UCSD-AML1 (cell line): ENCODE measurements around the gene WASF1.
"Not testable (repeated sequence)": the region's sequence is repeated elsewhere in the genome, so short reads cannot be mapped to it uniquely, and the experiment has no call there.

Experiments used
- DNase-seq: peaks from one replicate; lab custom pipeline; 2025; ENCODE audit not compliant: unreplicated experiment; lab: John Stamatoyannopoulos, UW

Gene WASF1

DNA sequence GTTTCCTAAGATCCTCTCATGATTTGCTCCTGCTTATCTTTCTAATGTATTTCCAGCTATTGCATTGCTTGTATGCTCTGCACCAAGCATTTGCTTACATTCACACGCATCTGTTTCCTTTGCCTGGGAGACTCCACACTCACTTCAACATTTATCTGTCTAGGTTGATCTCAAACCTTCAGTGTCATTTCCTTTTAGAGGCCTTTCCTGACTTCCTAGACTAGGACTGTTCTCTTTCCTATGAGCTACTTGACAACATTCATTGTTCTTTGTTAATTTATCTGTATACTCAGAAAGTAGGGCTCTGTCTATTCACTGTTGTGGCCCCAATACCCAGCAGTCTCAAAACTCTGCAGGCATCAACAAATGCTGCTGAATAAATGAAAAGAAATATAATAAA, 84.4 kb downstream of the WASF1 start:
- DNase-seq = no peak

DNA sequence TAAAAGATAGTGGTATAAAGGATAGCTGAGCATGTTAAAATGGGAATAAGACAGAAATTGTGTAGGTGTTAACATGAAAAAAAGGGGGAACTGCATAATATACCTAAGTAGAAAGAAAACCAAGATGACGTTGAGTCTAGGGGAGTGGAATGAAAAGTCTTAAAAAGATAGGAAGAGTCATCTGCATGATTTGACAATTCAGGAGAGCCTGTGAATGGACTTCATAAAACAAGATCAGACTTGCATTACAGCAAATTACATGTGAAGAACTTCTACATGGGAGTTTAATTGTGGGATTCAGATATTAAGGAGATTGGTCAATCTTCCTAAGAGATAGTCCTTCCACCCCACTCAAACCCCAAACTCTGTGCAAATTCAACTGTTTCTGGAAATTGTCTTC, 85.5 kb downstream of the WASF1 start:
- DNase-seq = no peak

DNA sequence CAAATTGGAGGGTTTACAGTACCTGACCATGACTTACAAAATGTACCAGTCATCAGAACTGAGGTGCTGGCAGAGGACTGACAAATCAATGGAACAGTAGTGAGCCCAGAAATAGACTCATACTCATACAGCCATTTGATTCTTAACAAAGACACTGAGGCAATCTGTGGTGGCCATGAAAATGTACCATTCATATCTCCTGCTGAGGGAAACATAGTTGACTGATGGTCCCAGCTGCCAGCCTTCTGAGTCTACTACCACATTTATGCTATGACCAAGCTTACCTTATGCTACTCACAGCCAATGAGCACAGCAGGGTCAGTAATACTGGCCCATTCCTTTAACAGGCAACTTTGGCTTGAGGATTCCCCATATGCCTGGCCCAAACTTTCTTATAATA, 88.6 kb downstream of the WASF1 start:
- no peak for DNase-seq

DNA sequence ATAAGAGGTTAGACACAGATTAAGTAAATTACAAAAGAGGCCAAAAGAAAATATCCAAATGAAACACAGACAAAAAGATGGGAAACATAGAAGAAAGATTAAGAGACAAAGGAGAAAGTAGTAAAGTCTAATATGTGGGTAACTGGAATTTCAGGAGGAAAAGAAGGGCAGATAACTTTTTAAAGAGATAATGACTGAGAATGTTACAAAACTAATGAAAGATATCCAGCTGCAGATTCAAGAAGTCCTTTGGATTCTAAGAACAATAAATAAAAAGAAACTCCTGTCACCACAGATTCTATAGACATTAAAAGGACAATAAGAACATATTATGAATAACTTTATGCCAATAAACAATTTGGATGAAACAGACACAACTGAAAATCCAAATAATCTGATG, 90.1 kb downstream of the WASF1 start:
- DNase-seq = no peak

DNA sequence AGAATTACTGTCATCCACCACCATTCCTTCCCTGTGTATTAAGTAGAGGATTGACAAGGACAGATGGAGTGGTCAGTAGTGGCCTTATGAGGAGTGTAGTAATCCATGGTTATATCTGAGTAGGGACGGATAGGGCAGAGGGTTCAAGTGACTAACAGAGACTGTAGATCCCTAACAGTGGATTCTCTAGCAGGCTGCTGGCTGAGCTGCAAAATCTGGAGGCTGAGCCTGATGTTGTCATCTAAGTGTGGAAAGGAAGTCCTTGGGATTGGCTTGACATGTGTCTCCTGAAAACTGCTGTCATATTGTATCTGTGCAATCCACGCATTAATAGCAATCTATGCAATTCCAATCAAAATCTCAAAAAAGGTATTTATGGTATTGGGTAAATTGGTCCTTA, 94.2 kb downstream of the WASF1 start:
- DNase-seq = no peak

DNA sequence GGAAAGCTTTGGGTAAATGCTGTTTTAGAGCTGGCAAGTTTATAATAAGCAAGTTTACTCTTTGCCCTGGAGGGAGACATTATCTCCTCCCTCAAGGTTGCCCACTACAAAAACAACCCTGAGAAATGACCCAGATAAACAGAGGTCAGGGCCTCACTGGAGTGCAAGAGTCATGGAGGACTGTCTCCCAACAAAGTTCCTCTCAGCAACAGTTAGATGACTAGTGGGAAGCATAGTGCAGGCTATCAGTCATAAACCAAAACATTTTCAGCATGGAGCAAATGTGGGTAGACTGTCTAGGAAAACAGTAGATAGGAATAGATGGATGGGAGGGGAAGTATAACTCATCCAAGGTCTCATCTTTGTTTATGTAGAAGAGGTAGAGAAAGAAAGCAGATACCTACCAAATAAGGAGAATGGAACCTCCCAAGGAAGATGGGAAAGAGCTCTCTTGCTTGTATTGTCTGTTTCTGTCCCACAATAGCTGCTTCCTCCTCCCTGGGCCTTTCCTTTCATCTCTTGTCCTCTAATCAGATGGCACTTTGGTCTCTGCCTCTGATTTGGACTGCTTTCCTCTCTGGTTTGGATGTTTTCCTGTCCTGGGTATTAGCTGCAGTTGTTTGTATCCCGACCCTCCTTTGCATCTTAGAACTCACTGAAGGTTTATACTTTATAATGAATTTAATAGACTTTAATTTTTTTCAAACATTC, 95.4 kb downstream of the WASF1 start:
- no peak for DNase-seq

DNA sequence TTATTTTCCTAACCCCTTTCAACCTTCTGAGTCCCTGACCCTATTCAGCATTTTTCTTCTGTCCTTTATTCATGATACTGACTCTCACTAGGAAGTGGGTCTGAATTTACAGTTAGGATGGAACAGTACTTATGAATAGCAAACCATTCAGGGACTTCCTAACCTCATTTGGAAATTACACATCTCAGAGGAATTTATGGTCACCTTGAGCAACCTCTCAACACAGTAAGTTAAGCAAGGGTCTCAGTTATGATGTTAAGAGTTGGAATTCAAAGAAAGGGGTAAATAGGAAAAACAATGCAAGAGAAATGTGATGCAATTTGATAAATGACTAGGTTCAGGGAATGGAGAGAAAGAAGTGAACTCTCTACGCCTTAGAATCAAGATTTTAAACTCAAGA, 104.1 kb downstream of the WASF1 start:
- DNase-seq = no peak

DNA sequence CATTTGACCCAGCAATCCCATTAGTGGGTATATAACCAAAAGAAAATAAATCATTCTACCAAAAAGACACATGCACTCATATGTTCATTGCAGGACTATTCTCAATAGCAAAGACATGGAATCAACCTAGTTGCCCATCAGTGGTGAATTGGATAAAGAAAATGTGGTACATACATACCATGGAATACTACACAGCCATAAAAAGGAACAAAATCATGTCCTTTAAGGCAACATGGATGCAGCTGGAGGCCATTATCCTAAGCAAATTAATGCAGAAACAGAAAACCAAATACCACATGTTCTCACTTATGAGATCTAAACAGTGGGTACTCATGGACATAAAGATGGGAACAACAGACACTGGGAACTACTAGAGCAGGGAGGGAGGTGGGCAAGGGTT, 106.0 kb downstream of the WASF1 start:
- not testable (repeated sequence) for DNase-seq

DNA sequence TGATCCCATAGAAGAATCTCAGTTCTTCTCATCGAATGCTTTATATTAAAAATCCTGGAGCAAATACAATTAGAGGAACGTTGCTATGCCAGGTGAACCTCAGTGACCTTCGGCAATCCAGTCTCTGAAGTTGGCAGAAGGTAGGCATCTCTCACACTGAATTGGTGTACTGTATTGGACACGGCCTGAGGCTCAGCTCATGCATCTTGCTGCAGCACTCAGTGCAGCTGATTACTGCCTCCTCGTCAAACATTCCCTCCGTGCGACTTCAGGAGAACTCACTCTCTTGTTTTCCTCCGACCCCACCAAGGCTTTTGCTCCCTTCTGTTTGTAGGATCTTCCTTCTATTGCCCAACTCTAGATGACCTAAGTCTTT, 110.9 kb downstream of the WASF1 start:
- DNase-seq = no peak

DNA sequence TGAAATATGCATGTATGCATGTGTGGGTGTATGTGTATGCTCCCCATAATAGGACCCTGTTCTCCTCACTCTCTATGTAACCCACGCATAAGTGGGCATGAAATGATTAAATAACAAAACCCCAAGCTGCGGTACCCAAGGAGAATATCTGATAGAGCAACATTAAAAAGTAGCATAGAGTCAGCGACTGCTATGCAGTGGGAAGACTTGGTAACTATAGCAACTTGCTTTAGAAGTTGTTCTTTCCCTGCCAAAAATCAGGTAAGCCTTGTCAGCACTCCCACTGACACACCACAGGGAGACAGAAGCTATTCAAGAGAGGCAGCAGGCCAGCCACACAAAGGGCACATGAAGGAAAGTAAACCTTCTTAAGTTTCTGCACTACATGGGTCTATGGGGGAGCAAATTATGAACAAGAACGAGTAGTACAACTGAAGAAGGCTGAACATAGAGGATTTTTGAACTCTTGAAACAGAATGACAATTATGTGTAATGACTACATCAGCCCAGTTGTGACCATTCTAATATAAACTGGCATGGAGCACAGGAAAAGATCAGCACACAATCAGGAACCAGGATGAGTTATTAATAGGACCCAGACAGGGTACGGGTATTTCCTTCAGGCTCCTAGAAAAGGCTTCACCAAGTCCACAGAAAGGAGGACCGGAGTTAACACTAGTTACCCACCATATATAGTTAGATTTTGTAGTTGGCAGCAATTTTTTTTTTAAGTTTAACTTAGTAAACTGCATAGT, 111.5 kb downstream of the WASF1 start:
- no peak for DNase-seq

DNA sequence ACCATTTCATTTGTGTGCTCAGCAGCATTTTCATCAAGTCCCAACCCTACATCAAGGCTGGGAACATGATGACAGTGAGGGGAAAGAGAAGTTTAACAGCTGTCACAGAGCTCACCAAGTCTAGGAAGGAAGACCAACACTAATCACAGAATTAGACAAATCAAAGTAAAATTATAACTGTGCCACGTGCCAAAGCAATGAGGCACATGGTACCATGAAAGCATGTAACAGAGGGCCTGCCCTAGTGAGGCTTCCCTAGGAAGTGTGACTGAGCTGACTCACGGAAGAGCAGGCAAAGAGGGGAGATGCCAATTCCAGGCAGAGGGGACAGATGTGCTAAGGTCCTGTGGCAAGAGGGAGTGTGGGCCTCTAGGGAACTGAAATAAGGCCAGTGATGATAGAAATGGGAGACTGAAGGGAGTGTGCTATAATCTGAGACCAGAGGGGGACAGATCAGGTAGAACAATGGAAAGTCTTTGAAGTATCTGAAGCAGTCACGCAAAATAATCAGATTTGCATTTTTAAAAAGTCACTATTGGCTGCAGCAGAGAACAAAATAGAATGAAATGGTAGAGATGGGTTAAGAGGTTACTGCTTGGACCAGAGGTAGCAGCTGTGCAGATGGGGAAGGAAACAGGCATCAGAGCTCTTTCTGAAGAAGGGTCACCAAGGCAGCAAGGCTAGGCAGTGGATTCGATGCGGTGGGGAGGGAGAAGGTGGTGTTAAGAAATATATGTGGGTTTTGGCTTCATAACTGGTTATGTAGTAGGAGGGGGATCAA, 114.5 kb downstream of the WASF1 start:
- no peak for DNase-seq

DNA sequence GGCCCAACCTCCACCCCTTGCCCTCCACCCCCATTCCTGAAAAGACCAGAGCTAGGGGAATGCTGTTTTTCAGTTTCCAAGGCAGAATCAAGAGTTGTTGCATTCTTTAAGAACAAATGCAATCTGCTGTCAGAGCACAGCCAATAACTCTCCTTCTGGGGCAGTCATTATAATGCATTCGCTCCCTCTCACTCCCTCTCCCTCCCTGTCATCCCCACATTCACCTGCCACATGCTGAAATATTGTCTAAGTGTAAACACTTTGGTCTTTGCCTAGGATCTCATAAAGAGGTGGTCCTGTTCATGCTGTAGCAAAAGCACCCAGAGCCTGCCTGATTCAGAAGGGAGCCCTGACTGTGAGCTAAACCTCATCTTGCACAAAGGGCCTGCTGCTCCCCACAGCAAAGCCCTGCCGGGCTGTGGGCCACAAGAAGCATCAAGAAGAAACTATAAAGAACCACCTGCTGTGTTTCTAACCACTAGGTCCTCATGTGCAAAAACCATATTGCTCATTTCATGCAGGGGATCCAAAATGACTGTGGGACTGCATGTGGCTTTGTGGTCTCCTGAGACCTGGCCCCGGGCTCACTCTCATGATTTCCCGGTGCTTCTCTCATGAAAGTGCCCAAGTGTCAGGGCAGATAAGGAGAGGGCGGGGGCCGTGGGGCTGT, 115.7 kb downstream of the WASF1 start:
- no peak for DNase-seq

DNA sequence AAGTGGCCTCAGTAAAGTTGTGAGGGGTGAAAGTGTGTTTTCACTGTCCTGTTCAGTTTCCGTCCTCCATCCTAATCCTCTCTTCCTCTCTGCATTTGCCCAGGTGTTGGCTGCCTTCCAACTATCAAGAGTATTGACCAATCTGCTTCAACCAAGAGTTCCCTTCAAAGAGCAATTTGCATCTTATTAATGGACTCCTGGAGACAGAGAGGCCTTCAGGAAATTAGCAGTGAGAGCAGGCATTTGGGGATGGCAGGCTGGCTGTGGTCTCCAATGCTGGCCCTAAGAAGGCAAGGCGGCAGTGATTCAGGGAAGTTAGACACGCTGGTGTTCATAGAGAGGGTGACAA, 124.1 kb downstream of the WASF1 start:
- no peak for DNase-seq

DNA sequence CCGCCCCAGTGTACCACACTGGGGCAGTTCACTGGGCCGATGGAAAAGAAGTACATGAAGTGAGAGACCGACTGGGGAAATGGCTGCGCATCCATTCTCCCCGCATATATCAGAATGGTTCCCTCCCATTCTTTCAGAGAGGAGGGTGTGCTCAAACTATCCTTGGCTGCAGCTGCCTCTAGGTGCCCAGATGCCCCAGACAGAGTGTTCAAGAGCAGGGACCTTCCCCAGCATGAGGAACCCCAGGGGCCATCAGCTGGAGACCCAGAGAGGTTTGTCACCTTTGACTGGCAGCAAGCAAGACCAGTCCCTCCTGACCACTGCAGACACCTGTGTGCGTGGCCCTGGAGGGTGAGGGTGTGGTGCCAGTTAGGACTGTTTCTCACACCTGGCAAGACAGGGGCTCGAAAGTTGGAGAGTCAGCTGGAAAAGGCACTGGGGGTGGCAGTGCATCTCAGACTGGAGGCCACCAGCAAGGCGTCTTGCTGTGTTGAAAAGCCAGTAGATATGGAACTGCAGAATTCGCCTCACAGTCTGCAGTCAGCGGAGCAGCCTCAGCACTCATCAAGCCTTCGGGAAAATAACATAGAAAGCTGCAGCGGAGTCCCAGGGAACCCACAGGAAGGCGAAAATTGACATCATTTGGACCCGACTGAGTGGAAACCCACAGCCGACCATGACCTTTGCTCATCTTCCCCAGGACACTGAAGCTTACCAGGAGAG, 124.6 kb downstream of the WASF1 start:
- DNase-seq = no peak

DNA sequence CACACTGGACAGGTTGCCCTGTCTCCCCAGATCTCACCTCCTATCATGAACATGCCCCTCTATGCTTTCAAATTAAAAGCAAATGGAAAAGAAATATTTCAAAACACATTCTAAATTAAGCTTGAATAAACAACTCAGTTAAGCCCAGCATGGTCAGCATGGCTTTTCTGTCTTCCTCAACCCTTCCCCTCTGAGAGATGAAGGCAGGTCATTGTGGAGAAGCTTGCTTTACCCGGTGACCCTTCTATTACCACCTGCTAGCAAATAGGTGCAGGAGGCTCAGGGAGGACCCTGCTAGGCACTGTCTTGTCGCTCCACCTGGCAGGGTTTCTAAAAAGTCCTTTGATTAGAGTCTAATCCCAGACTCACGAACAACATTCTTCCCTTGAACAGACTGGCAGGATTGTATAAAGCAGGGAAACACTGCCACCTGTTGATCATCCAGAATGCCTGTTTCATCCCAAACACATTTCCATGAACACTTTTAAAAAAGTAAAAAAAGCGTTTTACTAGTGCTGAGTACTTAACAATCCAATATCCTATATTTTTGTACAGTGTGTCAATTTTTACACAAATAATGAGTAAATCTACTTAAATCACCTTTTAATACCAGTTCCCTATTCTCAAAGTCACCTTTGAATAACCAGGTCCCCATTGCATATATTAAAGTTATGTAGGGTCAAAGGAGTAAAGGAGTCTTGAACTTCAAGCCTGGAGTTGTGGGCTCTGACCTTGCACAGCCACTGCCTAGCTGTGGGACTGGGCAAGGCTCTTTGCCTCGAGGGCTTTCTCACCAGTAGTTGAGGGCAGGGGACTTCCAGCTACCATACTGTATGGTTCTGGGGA, 125.9 kb downstream of the WASF1 start:
- DNase-seq = peak; percentile 28

DNA sequence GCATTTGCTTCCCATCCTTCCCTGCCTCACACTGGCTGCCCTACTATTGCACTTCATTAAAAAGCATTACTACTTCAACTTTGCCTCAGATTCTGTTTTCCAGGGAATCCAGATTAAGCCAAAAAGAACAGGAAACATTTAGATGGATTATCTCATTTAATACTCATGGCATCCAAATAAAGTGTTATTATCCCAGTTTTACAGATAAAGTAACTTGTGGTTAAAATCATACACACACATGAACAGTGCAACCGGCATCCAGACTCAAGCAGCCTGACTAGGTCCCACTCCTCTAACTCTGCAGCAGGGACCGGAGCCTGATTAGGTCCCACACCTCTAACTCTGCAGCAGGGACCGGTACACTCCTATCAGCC, 129.0 kb downstream of the WASF1 start:
- DNase-seq = no peak
